GM18502 (cell line): ENCODE results near the gene MAP2K7.
"Not testable (repeated sequence)": the region's sequence is repeated elsewhere in the genome, so short reads cannot be mapped to it uniquely, and the experiment has no call there.

Source experiments
- ATAC-seq: cut with Tn5 transposase; IDR thresholded peaks from one replicate; pipeline ENCODE4 v1.9.1; 2021; ENCODE audit warnings: mild to moderate bottlenecking; ENCODE audit not compliant: unreplicated experiment, poor library complexity

Gene MAP2K7

DNA sequence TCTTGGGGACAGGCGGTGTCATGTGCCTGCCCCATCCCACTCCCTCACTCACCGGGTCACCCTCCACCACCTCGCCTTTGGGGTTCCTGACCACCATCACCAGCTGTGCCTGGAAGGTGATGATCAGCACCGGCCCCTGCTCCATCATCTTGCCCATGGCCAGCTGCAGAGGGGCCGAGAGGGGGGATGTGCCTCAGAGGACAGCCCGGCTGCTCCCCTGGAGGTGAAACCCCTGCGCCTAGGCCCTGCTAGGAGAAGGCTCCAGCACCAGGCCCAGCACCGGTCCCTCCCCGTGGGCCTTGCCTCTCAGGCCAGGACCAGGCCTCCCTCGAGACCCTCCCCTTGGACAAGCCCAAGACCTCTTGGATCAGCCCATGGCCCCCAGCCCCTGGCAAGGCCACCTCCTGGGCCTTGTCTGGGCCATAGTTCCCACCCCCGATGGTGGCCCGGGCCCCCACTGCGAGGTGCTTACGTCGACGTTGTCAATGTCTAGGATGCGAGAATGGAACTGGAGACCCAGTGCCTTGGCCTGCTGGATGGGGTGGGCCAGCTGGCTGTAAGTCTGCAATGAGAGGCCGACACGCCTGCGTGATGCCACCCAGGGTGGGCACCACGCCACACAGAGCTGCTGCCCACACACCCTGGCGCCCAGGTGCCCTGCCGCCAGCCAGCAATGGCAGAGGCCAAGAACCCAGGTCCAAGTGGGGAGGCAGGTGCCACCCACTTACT lies 24.1 kb downstream of the MAP2K7 start:
- ATAC-seq = no peak

DNA sequence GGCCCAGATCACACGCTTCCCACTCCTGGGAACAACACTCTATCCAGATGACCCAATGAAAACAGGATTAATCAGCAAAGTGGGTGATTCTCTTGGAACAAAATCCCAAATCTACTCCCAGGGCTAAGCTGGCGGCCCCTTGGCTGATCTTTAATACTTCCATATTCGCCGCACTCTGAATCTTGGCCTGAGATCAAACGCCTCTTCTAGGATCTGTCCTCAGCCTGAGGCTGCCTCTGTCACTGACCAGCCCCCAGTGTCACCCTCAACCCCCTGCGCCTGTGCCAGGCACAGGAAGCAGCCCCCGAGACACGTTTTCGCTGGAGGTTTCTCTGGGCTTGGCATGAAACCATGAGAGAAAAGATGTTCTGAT lies 24.6 kb downstream of the MAP2K7 start:
- no peak for ATAC-seq

DNA sequence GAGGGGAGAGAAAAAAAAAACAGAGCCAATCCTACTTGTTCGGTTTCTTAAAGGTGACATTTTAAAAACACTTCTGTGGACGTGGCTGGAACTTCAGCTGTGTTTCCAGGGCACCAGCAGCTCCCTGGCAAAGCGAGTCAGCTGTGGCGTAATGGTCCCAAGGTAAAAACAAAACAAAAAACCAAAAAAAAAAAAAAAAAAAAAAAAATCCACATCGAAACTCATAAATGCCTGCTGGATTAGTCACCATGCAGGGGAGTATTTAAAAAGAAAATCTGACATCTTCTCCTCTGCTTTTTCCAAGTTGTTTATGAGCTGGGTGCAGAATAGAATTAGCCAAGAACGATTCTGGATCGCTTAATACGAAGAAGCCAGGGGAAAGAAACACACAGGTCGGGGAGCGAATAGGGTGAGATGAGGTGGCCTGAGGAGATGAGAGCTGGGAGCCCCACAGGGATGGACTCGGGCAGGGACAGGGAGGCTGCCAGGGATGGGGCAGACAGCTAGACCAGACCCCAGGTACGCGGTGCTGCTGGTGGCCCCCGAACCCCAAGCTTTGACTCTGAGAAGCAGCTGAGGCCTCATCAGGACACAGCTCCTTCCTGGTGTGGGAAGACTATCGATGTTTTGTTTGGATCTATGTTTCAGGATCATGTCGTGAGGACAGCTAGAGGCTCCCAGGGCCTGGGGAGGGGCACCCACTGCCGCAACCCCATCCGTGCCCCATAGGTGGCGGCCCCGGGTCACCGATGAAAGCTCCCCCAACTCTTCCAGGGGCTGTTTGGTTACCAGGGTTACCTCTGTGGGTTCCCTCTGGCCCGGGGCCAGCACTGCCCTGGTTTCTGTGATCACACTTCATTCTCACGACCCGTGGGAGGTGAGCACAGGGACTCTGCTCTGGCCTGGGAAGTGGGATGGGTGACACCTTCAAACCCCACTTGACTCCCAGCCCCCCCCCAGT lies 25.3 kb downstream of the MAP2K7 start:
- no peak for ATAC-seq

GRCh38 chr19:7930030-7930429 lies 26.4 kb downstream of the MAP2K7 start:
- ATAC-seq = not testable (repeated sequence)

DNA sequence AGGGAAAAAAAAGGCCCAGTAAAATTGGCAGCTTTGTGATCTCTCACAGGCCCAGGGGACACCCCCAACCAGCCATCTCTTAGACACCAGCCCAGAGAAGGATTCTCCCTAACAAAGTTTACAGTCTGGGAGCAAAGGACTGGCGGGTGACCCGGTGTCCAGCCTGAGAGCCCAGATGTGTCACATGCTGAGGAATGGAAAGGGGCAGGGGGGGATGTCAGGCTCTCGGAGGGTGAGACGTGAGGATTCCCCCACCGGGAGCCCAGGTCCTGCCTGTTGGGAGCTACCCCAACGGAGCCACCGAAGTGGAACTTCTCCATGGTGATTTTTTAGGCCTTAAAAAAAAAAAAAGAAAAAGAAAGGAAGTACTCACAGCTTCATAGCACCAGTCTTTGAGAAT lies 27.1 kb downstream of the MAP2K7 start:
- no peak for ATAC-seq

DNA sequence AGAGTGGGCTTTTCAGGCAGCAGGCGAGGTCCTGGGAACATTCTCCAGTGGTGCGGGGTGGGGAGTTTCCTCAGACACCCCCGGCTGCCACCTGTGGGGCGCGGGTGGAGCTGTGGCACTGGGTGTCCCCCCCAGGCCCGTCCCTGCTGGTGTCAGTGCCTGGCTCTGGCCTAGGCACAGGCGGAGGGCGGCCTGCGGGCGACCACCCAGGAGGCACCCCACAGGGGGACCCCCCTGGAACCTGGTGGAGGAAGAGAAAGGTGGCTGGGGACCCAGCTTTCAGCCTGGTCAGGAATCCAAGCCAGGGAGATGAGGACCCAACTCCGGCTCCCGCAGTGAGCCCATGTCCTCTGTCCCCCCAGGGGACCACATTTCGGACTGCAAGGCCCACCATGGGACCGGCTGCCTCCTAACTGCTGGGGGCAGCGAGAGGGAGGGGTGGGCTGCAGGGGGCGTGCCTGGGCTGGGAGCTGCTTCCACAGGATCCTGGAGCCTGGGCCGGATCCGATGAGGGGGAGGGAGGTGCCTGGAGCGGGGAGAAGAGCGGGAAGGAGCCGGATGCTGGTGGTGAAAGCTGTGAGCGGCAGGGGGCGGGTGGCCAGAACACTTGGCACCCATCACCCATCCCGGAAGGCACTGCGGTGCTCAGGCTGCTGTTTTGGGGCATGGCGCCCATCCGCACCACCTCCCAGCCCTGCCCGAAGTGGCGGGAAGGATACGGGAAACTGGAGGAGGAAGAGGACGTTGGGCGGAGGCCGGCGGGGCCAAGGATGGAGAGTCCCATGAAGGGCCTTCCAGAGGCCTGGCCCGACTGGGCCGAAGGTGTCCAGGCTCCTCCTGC lies 27.8 kb downstream of the MAP2K7 start:
- ATAC-seq = no peak

- ATAC-seq = no peak
Measured at GRCh38 chr19:7932276-7932929, 28.7 kb downstream of the MAP2K7 start.

DNA sequence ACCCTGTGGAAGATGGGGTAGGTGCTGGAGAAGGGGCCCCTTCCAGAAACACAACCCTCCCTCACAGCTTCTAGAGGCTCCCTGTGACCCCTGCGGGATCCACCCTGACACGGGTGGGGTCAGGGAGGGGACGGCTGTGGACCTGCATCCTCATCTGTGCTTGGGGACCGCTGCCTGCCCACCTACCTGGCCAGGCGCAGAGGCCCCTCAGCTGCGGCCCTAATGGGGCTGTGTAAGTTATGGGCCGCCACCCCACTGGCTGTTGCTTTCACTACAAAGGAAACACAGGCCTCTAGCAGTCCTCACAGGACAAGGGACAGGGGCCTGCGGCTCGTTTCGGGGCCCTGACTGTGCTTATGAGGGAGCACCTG lies 29.2 kb downstream of the MAP2K7 start:
- ATAC-seq = no peak

DNA sequence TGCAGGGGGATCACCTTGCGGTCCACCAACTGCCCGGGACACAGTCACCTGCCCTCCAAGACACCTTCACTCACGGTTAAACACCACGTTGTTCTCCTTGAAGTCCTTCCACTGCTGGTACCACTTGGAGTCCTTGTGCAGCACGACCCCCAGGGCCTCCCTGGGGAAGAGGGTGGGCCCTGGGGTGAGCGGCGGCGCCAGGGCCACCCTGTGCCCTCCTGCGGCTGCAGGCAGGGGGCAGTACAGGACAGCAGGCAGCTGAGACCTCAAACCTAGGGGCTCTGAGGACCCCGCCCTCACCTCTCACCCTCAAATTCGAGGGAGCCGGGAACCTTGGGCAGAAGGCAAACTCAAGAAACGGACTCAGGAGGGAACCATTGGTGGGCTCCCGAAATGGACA lies 29.7 kb downstream of the MAP2K7 start:
- ATAC-seq = no peak

GRCh38 chr19:7933828-7934725 lies 30.4 kb downstream of the MAP2K7 start:
- no peak for ATAC-seq

GRCh38 chr19:7934766-7935165 lies 31.1 kb downstream of the MAP2K7 start:
- no peak for ATAC-seq

DNA sequence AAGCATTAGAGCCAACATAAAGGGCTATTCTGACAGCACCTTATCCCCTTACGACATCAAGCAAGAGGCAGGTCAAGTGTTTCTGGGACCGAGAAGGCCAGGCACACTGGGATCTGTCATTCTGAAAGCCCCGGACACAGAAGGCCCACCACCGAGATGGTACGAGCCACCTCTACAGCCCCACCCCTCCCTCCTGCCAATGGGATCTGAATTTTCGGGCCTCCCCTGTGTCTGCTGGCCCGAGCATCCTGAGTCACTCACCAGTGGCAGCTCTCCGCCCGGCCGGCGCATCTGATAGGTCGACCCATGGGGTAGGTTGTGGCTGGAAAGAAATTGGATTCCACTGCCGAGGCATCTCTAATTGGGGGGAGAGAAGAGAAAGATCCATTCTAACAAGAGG lies 37.2 kb downstream of the MAP2K7 start:
- ATAC-seq = no peak

DNA sequence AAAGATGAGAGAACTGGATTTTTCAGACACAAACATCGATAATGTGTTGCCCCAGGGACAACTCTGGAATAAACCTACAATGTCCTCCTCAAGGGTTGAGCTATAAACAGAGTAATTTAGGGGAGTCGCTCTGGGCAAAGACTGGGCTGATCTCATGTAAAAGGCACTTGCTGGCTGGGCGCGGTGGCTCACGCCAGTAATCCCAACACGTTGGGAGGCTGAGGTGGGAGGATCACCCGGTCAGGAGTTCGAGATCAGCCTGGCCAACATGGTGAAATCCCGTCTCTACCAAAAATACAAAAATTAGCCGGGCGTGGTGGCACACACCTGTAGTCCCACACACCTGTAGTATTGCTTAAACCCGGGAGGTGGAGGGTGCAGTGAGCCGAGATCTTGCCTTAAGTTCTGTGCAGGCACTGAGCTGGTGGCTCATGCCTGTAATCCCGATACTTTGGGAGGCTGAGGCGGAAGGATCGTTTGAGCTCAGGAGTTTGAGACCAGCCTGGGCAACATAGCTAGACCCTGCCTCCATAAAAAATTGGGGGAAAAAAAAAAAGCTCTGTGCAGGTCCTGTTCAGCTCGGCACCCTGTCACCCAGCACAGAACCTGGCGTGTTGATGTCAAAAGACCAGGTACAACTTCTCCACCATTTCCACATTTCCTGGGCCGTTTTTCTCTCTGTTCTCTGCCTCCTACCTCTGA lies 38.4 kb downstream of the MAP2K7 start:
- ATAC-seq = no peak

DNA sequence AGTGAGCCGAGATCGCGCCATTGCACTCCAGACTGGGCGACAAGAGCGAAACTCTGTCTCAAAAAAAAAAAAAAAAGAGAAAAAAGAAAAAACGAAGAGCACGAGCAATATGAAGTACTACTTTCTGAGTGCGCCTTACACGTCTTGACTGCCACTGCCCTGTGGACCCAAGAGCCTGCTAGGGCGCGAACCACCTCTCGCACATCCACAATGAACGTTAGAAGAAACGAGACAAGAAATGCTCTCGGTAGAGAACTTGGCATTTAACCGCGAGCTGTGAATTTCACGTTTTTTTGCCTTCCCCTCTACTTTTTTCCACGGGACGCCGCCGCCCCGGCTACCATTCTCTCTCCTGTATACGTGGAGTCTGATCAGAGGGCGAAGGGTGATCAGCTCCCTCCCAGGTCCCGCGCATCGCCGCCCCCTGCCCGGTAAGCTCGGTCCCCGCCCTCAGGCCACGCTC lies 39.3 kb downstream of the MAP2K7 start:
- ATAC-seq = peak; percentile 32

DNA sequence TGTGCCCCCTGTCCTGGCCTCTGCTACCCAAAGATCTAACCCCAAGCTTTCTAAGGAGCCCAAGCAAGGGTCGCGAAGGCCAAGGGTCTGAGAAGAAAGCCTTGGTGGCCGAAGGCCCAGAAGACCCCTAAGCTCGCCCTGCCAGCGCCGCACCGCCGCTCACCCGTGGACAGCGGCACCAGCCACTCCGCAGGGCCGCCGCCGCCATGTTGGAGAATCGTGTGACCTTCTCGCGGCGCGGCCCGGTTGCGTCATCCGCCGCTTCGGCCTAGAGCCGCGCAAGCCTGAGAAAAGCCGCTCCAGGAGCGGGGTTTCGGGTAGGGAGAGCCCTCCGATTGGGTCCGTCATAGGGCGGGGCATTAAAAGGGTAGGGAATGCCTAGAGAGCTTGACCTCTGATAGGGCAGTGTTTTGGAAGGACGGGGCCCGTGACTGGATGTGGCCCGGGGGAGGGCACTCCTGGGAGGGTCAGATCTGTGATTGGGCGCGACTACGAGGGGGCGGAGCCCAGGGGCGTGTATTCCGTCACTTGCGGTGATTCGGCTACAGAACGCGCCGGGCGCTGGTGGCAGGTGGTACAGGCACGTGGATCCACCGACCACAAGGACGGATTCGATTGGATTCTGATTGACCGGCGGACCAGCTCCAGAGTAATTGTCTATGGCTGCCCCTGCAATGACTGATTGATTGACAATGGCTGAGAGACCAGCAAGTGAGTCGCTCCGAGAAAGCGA lies 39.9 kb downstream of the MAP2K7 start, which contains the start of gene TIMM44:
TSS of gene TIMM44 (minus strand) at position 223 of the 733 bp plus-strand sequence. CDS start at position 208, 15 bp downstream.
- peak; percentile 93 for ATAC-seq

DNA sequence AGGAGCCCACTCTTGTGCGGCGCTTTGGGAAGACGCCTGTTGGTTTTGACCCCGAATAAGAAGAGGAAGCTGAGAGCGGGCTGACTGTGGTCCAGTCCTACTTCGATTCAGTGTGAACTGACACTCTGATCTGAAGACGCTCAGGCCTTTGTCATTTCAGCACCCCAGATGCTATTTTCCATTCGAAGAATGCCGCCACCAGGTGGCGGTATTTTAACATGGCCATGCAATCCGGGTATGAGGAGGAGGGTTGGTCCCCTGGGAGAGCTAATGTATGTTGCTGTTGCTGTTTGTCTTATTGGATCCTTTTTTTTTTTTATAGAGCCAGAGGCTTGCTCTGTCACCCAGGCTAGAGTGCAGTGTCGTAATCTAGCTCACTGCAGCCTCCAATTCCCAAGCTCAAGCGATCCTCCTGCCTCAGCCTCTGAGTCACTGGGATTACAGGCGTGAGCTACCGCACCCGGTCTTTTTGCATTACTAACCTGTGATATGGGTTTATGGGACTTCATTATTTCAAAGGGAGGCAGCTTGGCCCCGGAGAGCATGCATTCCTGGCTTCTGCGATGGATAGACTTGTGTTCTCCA lies 40.6 kb downstream of the MAP2K7 start:
- ATAC-seq = peak; percentile 32

GRCh38 chr19:7947939-7948338 lies 44.3 kb downstream of the MAP2K7 start:
- ATAC-seq = no peak
